ENCODE measurements around the gene DBN1.
"Not testable (repeated sequence)": the region's sequence is repeated elsewhere in the genome, so short reads cannot be mapped to it uniquely, and the experiment has no call there.

DNA sequence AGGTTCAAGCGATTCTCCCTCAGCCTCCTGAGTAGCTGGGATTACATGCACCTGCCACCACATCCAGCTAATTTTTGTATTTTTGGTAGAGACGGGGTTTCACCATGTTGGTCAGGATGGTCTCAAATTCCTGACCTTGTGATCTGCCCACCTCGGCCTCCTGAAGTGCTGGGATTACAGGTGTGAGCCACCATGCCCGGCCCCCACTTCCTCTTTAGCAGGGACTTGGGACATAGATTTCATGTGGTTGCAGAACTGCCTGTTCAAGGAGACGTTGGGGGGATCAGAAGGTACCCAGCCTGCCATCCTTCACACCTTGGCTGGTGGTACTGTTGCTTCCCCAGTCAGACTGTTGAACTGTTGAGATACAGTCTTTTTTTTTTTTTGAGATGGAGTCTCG is 56.4 kb downstream of the DBN1 start:
- TF ChIP-seq, protein P1, sequence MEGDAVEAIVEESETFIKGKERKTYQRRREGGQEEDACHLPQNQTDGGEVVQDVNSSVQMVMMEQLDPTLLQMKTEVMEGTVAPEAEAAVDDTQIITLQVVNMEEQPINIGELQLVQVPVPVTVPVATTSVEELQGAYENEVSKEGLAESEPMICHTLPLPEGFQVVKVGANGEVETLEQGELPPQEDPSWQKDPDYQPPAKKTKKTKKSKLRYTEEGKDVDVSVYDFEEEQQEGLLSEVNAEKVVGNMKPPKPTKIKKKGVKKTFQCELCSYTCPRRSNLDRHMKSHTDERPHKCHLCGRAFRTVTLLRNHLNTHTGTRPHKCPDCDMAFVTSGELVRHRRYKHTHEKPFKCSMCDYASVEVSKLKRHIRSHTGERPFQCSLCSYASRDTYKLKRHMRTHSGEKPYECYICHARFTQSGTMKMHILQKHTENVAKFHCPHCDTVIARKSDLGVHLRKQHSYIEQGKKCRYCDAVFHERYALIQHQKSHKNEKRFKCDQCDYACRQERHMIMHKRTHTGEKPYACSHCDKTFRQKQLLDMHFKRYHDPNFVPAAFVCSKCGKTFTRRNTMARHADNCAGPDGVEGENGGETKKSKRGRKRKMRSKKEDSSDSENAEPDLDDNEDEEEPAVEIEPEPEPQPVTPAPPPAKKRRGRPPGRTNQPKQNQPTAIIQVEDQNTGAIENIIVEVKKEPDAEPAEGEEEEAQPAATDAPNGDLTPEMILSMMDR (IDR thresholded peaks at IDR 0.05; ENCODE audit: low read depth, low read length) = not testable (repeated sequence)
- TF ChIP-seq EZH2phosphoT487 (IDR thresholded peaks at IDR 0.05; ENCODE audit: low read depth) = not testable (repeated sequence)
